Mesenchymal stem cell (in vitro differentiated cells and primary cell): Measurements from ENCODE around the gene COL11A1.

Source experiments
- DNase-seq: peaks from one replicate; pipeline ENCODE4 v3.0.0-alpha.2; 2013
- H2AFZ ChIP-seq: one replicate; pipeline ENCODE4 v1.6.1; 2013; ENCODE audit warnings: low read depth, mild to moderate bottlenecking, control low read depth, inconsistent platforms, low read length, moderate library complexity
- H2AK5ac ChIP-seq: 2 replicates; pipeline ENCODE4 v1.6.1; 2013; ENCODE audit warnings: low read length, moderate library complexity, mild to moderate bottlenecking, inconsistent platforms; ENCODE audit not compliant: severe bottlenecking
- H2BK120ac ChIP-seq: one replicate; pipeline ENCODE4 v1.6.1; 2013; ENCODE audit warnings: low read depth, mild to moderate bottlenecking, inconsistent platforms, low read length, moderate library complexity
- H2BK12ac ChIP-seq, 2 experiments: one replicate each; pipeline ENCODE4 v1.6.1; 2013; ENCODE audit warnings: inconsistent platforms in 2 of 2, low read length in 2 of 2, mild to moderate bottlenecking in 2 of 2, moderate library complexity in 2 of 2, control low read depth in 1 of 2
- H2BK15ac ChIP-seq: one replicate; pipeline ENCODE4 v1.6.1; 2013; ENCODE audit warnings: mild to moderate bottlenecking, low read depth, inconsistent platforms; ENCODE audit not compliant: poor library complexity, severe bottlenecking
- H2BK5ac ChIP-seq: 2 replicates; pipeline ENCODE4 v1.6.1; 2013; ENCODE audit warnings: low read depth, mild to moderate bottlenecking, low read length, control low read depth, inconsistent platforms; ENCODE audit not compliant: poor library complexity, severe bottlenecking
- H3K14ac ChIP-seq, 2 experiments: one replicate each; pipeline ENCODE4 v1.6.1; 2013; ENCODE audit warnings: inconsistent platforms in 2 of 2, low read length in 2 of 2, control low read depth in 1 of 2, mild to moderate bottlenecking in 1 of 2, moderate library complexity in 1 of 2
- H3K18ac ChIP-seq, 2 experiments: one replicate each; pipeline ENCODE4 v1.6.1; 2013; ENCODE audit warnings: inconsistent platforms in 2 of 2, low read length in 2 of 2, control low read depth in 1 of 2, low read depth in 1 of 2, mild to moderate bottlenecking in 1 of 2
- H3K23ac ChIP-seq, 2 experiments: one replicate each; pipeline ENCODE4 v1.6.1; 2013; ENCODE audit warnings: inconsistent platforms in 2 of 2, low read length in 2 of 2, mild to moderate bottlenecking in 2 of 2, moderate library complexity in 2 of 2, control low read depth in 1 of 2
- H3K27ac ChIP-seq: 2 replicates; pipeline ENCODE4 v1.5.1; 2013; ENCODE audit warnings: mild to moderate bottlenecking, moderate library complexity, low read length, control low read depth, inconsistent platforms; ENCODE audit not compliant: poor library complexity, severe bottlenecking
- H3K27me3 ChIP-seq, 2 experiments: 2 replicates each; pipeline versions ENCODE4 v1.6.1 to v1.7.0; 2013; ENCODE audit warnings: low read length in 2 of 2, mild to moderate bottlenecking in 2 of 2, moderate library complexity in 2 of 2, control low read depth in 1 of 2, inconsistent platforms in 1 of 2; ENCODE audit not compliant: control insufficient read depth in 1 of 2, insufficient read depth in 1 of 2
- H3K36me3 ChIP-seq, 2 experiments: 2 replicates each; pipeline versions ENCODE4 v1.6.1 to v1.7.0; 2013; ENCODE audit warnings: low read length in 2 of 2, control low read depth in 1 of 2, inconsistent platforms in 1 of 2, low read depth in 1 of 2, mild to moderate bottlenecking in 1 of 2; ENCODE audit not compliant: insufficient read depth in 2 of 2, control insufficient read depth in 1 of 2
- H3K4ac ChIP-seq, 2 experiments: one replicate each; pipeline ENCODE4 v1.6.1; 2013; ENCODE audit warnings: inconsistent platforms in 2 of 2, low read length in 2 of 2, mild to moderate bottlenecking in 2 of 2, moderate library complexity in 2 of 2, control low read depth in 1 of 2, low read depth in 1 of 2
- H3K4me1 ChIP-seq: 2 replicates; pipeline ENCODE4 v1.6.1; 2013; ENCODE audit warnings: low read depth, low read length, control low read depth; ENCODE audit not compliant: control insufficient read depth, insufficient read depth
- H3K4me2 ChIP-seq: 2 replicates; pipeline ENCODE4 v1.6.1; 2013; ENCODE audit warnings: low read length, mild to moderate bottlenecking, inconsistent platforms; ENCODE audit not compliant: poor library complexity, severe bottlenecking
- H3K4me3 ChIP-seq, 2 experiments: 2 replicates each; pipeline versions ENCODE4 v1.5.1 to v1.7.0; 2013; ENCODE audit warnings: low read length in 2 of 2, mild to moderate bottlenecking in 2 of 2, control low read depth in 1 of 2, low read depth in 1 of 2; ENCODE audit not compliant: insufficient read depth in 1 of 2
- H3K79me1 ChIP-seq: replicated peaks from 2 replicates; pipeline ENCODE4 v1.6.1; 2013; ENCODE audit warnings: mild to moderate bottlenecking, control low read depth, low read length, inconsistent platforms; ENCODE audit not compliant: poor library complexity, severe bottlenecking
- H3K9ac ChIP-seq: 2 replicates; pipeline ENCODE4 v1.7.0; 2013; ENCODE audit warnings: mild to moderate bottlenecking, low read length, moderate library complexity
- H3K9me3 ChIP-seq: 2 replicates; pipeline ENCODE4 v1.7.0; 2013; ENCODE audit warnings: mild to moderate bottlenecking, low read length; ENCODE audit not compliant: control insufficient read depth
- H4K8ac ChIP-seq: one replicate; pipeline ENCODE4 v1.6.1; 2013; ENCODE audit warnings: inconsistent platforms, mild to moderate bottlenecking, low read length, moderate library complexity
- H4K91ac ChIP-seq: one replicate; pipeline ENCODE4 v1.6.1; 2013; ENCODE audit warnings: mild to moderate bottlenecking, low read length, inconsistent platforms
- WGBS: methylation state at CpG from one replicate; pipeline ENCODE4 v1.1.7; 2013; ENCODE audit warnings: mixed read lengths; 5-methylcytosine and 5-hydroxymethylcytosine counted together

COL11A1 gene

DNA sequence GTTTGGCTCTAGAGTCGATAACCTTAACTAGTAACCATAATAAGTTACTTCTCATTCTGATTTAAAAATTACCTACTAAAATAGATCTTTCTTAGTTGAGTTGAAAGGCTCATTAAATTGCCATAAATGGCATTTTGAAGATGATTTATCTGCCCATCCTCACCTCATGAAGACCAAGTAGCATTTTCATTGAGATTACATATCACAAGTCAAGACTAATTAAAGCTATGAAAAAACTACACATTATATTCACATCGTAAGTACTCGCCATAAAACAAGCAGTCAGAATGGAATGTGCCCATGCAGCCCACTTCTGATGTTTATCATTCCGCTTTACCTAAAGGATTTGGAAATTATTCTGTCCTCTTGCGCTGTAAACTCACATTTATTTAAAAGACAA lies 212.0 kb downstream of the COL11A1 start:
- Histone ChIP-seq H2BK120ac (no peak overlapping the region), H3K4me1 (peaks cover 1% of the 10 kb centered on the region), H2BK5ac (no peak overlapping the region), H4K91ac (no peak overlapping the region), H2AFZ (no peak overlapping the region), H3K4me3 (no peak overlapping the region), H3K27me3 (no peaks in the 10 kb centered on the region), H3K23ac (no peak overlapping the region), H3K4ac (no peak overlapping the region), H2BK12ac (no peak overlapping the region), H2AK5ac (no peak overlapping the region), H3K9ac (no peak overlapping the region), H3K36me3 (peaks cover 0 to 13% of the 10 kb centered on the region in 2 experiments), H2BK15ac (no peak overlapping the region), H3K18ac (no peak overlapping the region), H4K8ac (no peak overlapping the region), H3K27ac (no peak overlapping the region), H3K79me1 (peaks cover 6% of the 10 kb centered on the region), H3K9me3 (no peaks in the 10 kb centered on the region), H3K14ac (no peak overlapping the region), H3K4me2 (no peak overlapping the region)
- 93% methylated on average over 3 of the region's 5 CpGs for WGBS
- DNase-seq = no peak

DNA sequence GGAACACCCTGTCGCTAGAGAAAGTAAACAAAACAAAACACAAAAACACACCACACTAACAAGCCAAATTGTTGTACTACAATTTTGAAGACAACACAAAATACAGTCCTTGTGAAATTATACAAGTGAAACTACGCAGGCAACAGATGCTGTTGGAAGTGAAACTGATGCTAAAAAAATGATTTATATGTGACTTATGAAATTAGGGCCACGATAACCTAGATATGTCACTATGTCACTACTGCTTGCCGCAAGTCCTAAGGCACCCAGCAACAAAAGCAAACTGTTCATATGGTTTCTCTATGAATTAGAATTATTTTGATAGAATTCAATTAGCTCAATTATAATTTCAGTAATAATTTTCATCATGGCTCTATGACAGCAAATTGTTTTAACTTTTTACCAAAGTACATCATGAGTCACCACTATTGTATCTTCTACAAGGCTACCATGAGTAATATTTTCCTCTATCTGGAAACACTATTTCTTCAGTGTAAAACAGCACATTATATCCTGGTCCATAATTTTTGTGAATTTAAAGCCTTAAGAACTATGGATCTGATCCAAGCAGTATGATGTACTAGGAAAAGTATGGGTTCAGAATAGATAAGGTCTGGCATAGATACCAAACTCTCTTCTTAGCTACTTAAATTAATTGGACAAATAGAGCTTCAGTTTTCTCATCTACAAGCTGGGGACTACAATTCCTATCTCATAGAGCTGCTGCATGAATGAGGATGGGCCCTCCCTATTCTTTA lies 216.3 kb downstream of the COL11A1 start:
- H3K4me2 ChIP-seq = no peak overlapping the region
- H3K79me1 ChIP-seq = peaks cover 6% of the 10 kb centered on the region
- H4K91ac ChIP-seq = no peak overlapping the region
- H2AFZ ChIP-seq = no peak overlapping the region
- no peak overlapping the region for H3K18ac ChIP-seq
- H2BK120ac ChIP-seq = no peak overlapping the region
- H2BK5ac ChIP-seq = no peak overlapping the region
- H3K4me3 ChIP-seq = no peak overlapping the region
- no peaks in the 10 kb centered on the region for H3K27me3 ChIP-seq
- peak; percentile 70 for DNase-seq
- H3K14ac ChIP-seq = no peak overlapping the region
- H3K9ac ChIP-seq = peak overlapping the region; percentile 67
- no peak overlapping the region for H2AK5ac ChIP-seq
- no peak overlapping the region for H3K27ac ChIP-seq
- peaks cover 0 to 10% of the 10 kb centered on the region in 2 experiments for H3K36me3 ChIP-seq
- no peak overlapping the region for H2BK15ac ChIP-seq
- H3K9me3 ChIP-seq = no peaks in the 10 kb centered on the region
- no peak overlapping the region for H3K23ac ChIP-seq
- H3K4ac ChIP-seq = no peak overlapping the region
- H3K4me1 ChIP-seq = no peaks in the 10 kb centered on the region
- WGBS = 100% methylated on average over 2 of the region's 4 CpGs
- no peak overlapping the region for H2BK12ac ChIP-seq
- H4K8ac ChIP-seq = no peak overlapping the region

DNA sequence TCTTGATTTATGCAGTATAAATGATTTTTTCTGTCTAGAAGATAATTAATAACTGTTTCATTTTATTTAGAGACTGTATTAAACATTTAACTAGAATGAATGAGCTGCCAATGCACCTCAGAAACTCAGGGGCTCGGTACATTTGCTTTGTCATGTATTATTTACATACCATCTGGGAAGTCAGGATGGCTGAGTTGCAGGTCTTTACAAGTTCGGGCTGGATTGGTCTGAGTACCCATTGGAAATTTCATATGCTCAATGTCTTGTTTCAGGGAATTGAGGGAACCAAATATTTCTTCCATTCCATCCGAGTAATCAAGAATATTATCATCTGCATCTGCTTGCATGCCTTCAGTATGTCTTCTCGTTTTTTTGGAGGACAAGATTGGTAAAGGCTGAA lies 221.7 kb downstream of the COL11A1 start:
- Histone ChIP-seq H2AFZ (no peak overlapping the region), H4K8ac (no peak overlapping the region), H3K4ac (no peak overlapping the region), H2BK120ac (no peak overlapping the region), H3K27ac (no peak overlapping the region), H3K36me3 (peaks cover 0 to 15% of the 10 kb centered on the region in 2 experiments), H4K91ac (no peak overlapping the region), H3K9me3 (no peaks in the 10 kb centered on the region), H3K9ac (no peak overlapping the region), H3K14ac (no peak overlapping the region), H3K4me2 (no peak overlapping the region), H3K79me1 (peaks cover 9% of the 10 kb centered on the region), H2BK5ac (no peak overlapping the region), H3K4me3 (no peak overlapping the region), H3K18ac (no peak overlapping the region), H2BK12ac (no peak overlapping the region), H3K27me3 (no peaks in the 10 kb centered on the region), H3K4me1 (no peaks in the 10 kb centered on the region), H3K23ac (no peak overlapping the region), H2BK15ac (no peak overlapping the region), H2AK5ac (no peak overlapping the region)
- no peak for DNase-seq
- WGBS = 96% methylated on average over 2 of the region's 4 CpGs

DNA sequence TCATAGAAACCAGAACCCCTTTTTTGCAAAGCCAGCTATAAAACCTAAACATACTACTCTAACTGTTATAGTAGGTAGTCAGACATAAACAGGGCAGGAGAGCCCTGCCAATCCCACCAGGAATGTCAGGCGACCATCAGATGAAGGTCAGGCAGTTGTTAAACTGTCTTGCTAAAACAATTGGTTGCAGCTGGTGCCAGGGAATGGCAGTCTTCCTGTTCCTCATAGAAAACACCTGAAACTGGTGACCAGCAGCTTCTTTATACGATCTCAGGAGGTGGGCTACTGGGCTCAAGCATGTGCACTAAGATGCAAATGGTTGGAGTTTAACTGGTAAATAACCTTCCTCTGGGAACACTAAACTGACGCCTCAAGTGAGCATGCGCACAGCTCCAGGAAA lies 224.1 kb downstream of the COL11A1 start:
- H3K18ac ChIP-seq = no peak overlapping the region
- H3K27ac ChIP-seq = no peak overlapping the region
- no peaks in the 10 kb centered on the region for H3K9me3 ChIP-seq
- no peak overlapping the region for H2BK12ac ChIP-seq
- H3K4me2 ChIP-seq = no peak overlapping the region
- no peak overlapping the region for H3K9ac ChIP-seq
- no peaks in the 10 kb centered on the region for H3K27me3 ChIP-seq
- H3K79me1 ChIP-seq = peaks cover 6% of the 10 kb centered on the region
- no peak overlapping the region for H2AFZ ChIP-seq
- H2BK15ac ChIP-seq = no peak overlapping the region
- no peak overlapping the region for H3K4me3 ChIP-seq
- H3K4ac ChIP-seq = no peak overlapping the region
- WGBS = 93% methylated on average over 4 of the region's 4 CpGs
- no peak overlapping the region for H4K91ac ChIP-seq
- H2AK5ac ChIP-seq = no peak overlapping the region
- no peaks in the 10 kb centered on the region for H3K4me1 ChIP-seq
- DNase-seq = no peak
- no peak overlapping the region for H3K14ac ChIP-seq
- H3K36me3 ChIP-seq = peaks cover 0 to 11% of the 10 kb centered on the region in 2 experiments
- no peak overlapping the region for H4K8ac ChIP-seq
- H2BK120ac ChIP-seq = no peak overlapping the region
- no peak overlapping the region for H3K23ac ChIP-seq
- no peak overlapping the region for H2BK5ac ChIP-seq
